Liver (tissue), 9 donors: ENCODE data around the gene CHRDL2. TPM values are rescaled to one million over a fixed set of nuclear protein-coding genes. Genes with fewer than 3 reads are reported as not detected.

Experiments used
- DNase-seq: peaks from one replicate; pipeline ENCODE4 v3.0.0-alpha.2; 2017; ENCODE audit warnings: low spot score
- H3K27ac ChIP-seq, 2 donors: one replicate each; pipeline ENCODE4 v1.7.0; 2013; ENCODE audit warnings: inconsistent platforms in 2 of 2, low read length in 2 of 2, control low read depth in 1 of 2, low read depth in 1 of 2, mild to moderate bottlenecking in 1 of 2
- H3K27me3 ChIP-seq, 4 donors: one replicate each; pipeline versions ENCODE4 v1.6.1 to v1.7.0; 2013; ENCODE audit warnings: low read length in 3 of 4, inconsistent platforms in 1 of 4, mild to moderate bottlenecking in 1 of 4, moderate library complexity in 1 of 4; ENCODE audit not compliant: control insufficient read depth in 4 of 4, insufficient read depth in 4 of 4
- H3K36me3 ChIP-seq, 4 donors: one replicate each; pipeline versions ENCODE4 v1.6.1 to v1.7.0; 2013; ENCODE audit warnings: low read length in 3 of 4, mild to moderate bottlenecking in 3 of 4, low read depth in 1 of 4, moderate library complexity in 1 of 4; ENCODE audit not compliant: control insufficient read depth in 4 of 4, insufficient read depth in 3 of 4
- H3K4me1 ChIP-seq, 4 donors: one replicate each; pipeline versions ENCODE4 v1.6.1 to v1.7.0; 2013; ENCODE audit warnings: low read length in 3 of 4, mild to moderate bottlenecking in 3 of 4, moderate library complexity in 1 of 4; ENCODE audit not compliant: control insufficient read depth in 4 of 4, insufficient read depth in 4 of 4
- H3K4me3 ChIP-seq, 3 donors: one replicate each; pipeline versions ENCODE4 v1.6.1 to v1.7.0; 2013; ENCODE audit warnings: low read length in 3 of 3, control low read depth in 1 of 3, low read depth in 1 of 3, mild to moderate bottlenecking in 1 of 3
- H3K9ac ChIP-seq, 2 donors: one replicate each; pipeline ENCODE4 v1.7.0; 2013; ENCODE audit warnings: low read length in 2 of 2, mild to moderate bottlenecking in 2 of 2, moderate library complexity in 2 of 2, control low read depth in 1 of 2, low read depth in 1 of 2
- H3K9me3 ChIP-seq, 4 donors: one replicate each; pipeline versions ENCODE4 v1.6.1 to v1.7.0; 2013; ENCODE audit warnings: low read length in 3 of 4; ENCODE audit not compliant: control insufficient read depth in 4 of 4
- ATF3 ChIP-seq: IDR thresholded peaks from 2 replicates; pipeline ENCODE4 v1.6.1; 2016; ENCODE audit warnings: antibody characterized with exemption
- CTCF ChIP-seq: fragments of 150-350 bp; IDR thresholded peaks from 2 replicates; pipeline ENCODE4 v1.5.1; 2017; ENCODE audit warnings: improper control_type of control experiment, low read depth, low read length; ENCODE audit not compliant: missing input control
- EGR1 ChIP-seq, 2 donors: IDR thresholded peaks; 2 replicates each; pipeline ENCODE4 v1.6.1; 2016 to 2018; ENCODE audit warnings: antibody characterized with exemption in 2 of 2, low read depth in 2 of 2
- FOXA1 ChIP-seq: IDR thresholded peaks from 2 replicates; pipeline ENCODE4 v1.6.1; 2016; ENCODE audit warnings: antibody characterized with exemption
- FOXA2 ChIP-seq: IDR thresholded peaks from 2 replicates; pipeline ENCODE4 v1.6.1; 2016; ENCODE audit warnings: antibody characterized with exemption
- GABPA ChIP-seq, 2 donors: IDR thresholded peaks in 1 of 2; conservative IDR thresholded peaks in 1 of 2; 2 replicates each; pipeline ENCODE4 v1.6.1; 2016; ENCODE audit warnings: antibody characterized with exemption in 2 of 2, mild to moderate bottlenecking in 1 of 2, moderate library complexity in 1 of 2
- HNF4A ChIP-seq, 2 donors: conservative IDR thresholded peaks; 2 replicates each; pipeline ENCODE4 v1.6.1; 2016; ENCODE audit warnings: antibody characterized with exemption in 2 of 2, mild to moderate bottlenecking in 2 of 2
- HNF4G ChIP-seq: IDR thresholded peaks from 2 replicates; pipeline ENCODE4 v1.6.1; 2016; ENCODE audit warnings: antibody characterized with exemption
- MAX ChIP-seq: IDR thresholded peaks from 2 replicates; pipeline ENCODE4 v1.6.1; 2016; ENCODE audit warnings: antibody characterized with exemption
- NR2F2 ChIP-seq: IDR thresholded peaks from 2 replicates; pipeline ENCODE4 v1.6.1; 2016; ENCODE audit warnings: antibody characterized with exemption
- RAD21 ChIP-seq, 2 donors: IDR thresholded peaks; 2 replicates each; pipeline ENCODE4 v1.6.1; 2016; ENCODE audit warnings: antibody characterized with exemption in 2 of 2, mild to moderate bottlenecking in 2 of 2
- REST ChIP-seq: IDR thresholded peaks from 2 replicates; pipeline ENCODE4 v1.6.1; 2016; ENCODE audit warnings: antibody characterized with exemption, mild to moderate bottlenecking
- RXRA ChIP-seq, 2 donors: IDR thresholded peaks; 2 replicates each; pipeline ENCODE4 v1.6.1; 2017 to 2018; ENCODE audit warnings: antibody characterized with exemption in 2 of 2, mild to moderate bottlenecking in 1 of 2
- SP1 ChIP-seq: IDR thresholded peaks from 2 replicates; pipeline ENCODE4 v1.6.1; 2018; ENCODE audit warnings: antibody characterized with exemption, mild to moderate bottlenecking
- TAF1 ChIP-seq: conservative IDR thresholded peaks from 2 replicates; pipeline ENCODE4 v1.6.1; 2016; ENCODE audit warnings: antibody characterized with exemption, mild to moderate bottlenecking
- YY1 ChIP-seq: IDR thresholded peaks from 2 replicates; pipeline ENCODE4 v1.6.1; 2016; ENCODE audit warnings: antibody characterized with exemption, mild to moderate bottlenecking
- ZBTB33 ChIP-seq: IDR thresholded peaks from 2 replicates; pipeline ENCODE4 v1.6.1; 2016; ENCODE audit warnings: antibody characterized with exemption
- WGBS: extraction: QIAGEN DNeasy Blood & Tissue Kit; methylation state at CpG from one replicate; pipeline ENCODE4 v1.1.7; 2013; 5-methylcytosine and 5-hydroxymethylcytosine counted together
- polyA plus RNA-seq, 2 donors: library from polyadenylated mRNA; stranded (reverse) in 1 of 2; unstranded in 1 of 2; fragments of 200-250 nt in 1 of 2; fragments of >200 nt in 1 of 2; fragmentation: Nextera tagmentation in 1 of 2; extraction: Ambion mirVana in 1 of 2; gene quantifications; one replicate each; pipeline versions ENCODE4 v1.2.1 to v1.2.3, GENCODE V29; 2013 to 2015
- total RNA-seq, 2 donors: library from RNA; depleted of rRNA; stranded (reverse); fragments of >200 nt; gene quantifications; one replicate each; pipeline ENCODE4 v1.2.3, GENCODE V29; 2014
- donor health status: healthy.
- donor health status: healthy.
- donor health status: healthy.
- donor health status: healthy.
- donor health status: healthy.

CHRDL2 gene
- total and polyA plus RNA-seq, 4 donors: 1.8 to 19.0 (median 15.8) TPM; not detected in 1

- Histone ChIP-seq H3K27me3 (no peaks in the 10 kb centered on the region), H3K4me1 (no peaks in the 10 kb centered on the region), H3K36me3 (no peaks in the 10 kb centered on the region), H3K9ac (no peak overlapping the region), H3K4me3 (no peak overlapping the region), H3K27ac (no peak overlapping the region), H3K9me3 (no peaks in the 10 kb centered on the region)
- TF ChIP-seq REST (no peak), GABPA (IDR thresholded peaks at IDR 0.05 in 1 of 2, conservative IDR thresholded peaks at IDR 0.05 in 1 of 2) (no peak), CTCF (no peak), NR2F2 (no peak), TAF1 (no peak), HNF4G (no peak), SP1 (no peak), HNF4A (conservative IDR thresholded peaks at IDR 0.05) (no peak), EGR1 (IDR thresholded peaks at IDR 0.05; ENCODE audit: low read depth in 2 of 2) (no peak), FOXA1 (no peak), ATF3 (no peak), RAD21 (IDR thresholded peaks at IDR 0.05) (no peak), MAX (no peak), YY1 (no peak), FOXA2 (no peak), ZBTB33 (no peak), RXRA (IDR thresholded peaks at IDR 0.05) (no peak)
- WGBS: 83% methylated on average over 17 of the region's 17 CpGs
- no peak for DNase-seq
Measured at GRCh38 chr11:74720596-74721478, 10.4 kb downstream of the CHRDL2 start.
